ENCODE data around the gene COL10A1. TPM values are rescaled to one million over a fixed set of nuclear protein-coding genes. Genes with fewer than 3 reads are reported as not detected.

Gene COL10A1
- total RNA-seq, 1 donor, result 4.3 TPM

- DNase-seq (ENCODE audit: low read depth), result no peak
- TF ChIP-seq, protein P1, sequence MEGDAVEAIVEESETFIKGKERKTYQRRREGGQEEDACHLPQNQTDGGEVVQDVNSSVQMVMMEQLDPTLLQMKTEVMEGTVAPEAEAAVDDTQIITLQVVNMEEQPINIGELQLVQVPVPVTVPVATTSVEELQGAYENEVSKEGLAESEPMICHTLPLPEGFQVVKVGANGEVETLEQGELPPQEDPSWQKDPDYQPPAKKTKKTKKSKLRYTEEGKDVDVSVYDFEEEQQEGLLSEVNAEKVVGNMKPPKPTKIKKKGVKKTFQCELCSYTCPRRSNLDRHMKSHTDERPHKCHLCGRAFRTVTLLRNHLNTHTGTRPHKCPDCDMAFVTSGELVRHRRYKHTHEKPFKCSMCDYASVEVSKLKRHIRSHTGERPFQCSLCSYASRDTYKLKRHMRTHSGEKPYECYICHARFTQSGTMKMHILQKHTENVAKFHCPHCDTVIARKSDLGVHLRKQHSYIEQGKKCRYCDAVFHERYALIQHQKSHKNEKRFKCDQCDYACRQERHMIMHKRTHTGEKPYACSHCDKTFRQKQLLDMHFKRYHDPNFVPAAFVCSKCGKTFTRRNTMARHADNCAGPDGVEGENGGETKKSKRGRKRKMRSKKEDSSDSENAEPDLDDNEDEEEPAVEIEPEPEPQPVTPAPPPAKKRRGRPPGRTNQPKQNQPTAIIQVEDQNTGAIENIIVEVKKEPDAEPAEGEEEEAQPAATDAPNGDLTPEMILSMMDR (IDR thresholded peaks at IDR 0.05; ENCODE audit: insufficient read depth, low read depth, low read length), result no peak
- no peak overlapping the region for H3K4me3 ChIP-seq (ENCODE audit: low read depth, low read length)
Observed at GRCh38 chr6:116133453-116133852, 7.5 kb upstream of the COL10A1 start.

DNA sequence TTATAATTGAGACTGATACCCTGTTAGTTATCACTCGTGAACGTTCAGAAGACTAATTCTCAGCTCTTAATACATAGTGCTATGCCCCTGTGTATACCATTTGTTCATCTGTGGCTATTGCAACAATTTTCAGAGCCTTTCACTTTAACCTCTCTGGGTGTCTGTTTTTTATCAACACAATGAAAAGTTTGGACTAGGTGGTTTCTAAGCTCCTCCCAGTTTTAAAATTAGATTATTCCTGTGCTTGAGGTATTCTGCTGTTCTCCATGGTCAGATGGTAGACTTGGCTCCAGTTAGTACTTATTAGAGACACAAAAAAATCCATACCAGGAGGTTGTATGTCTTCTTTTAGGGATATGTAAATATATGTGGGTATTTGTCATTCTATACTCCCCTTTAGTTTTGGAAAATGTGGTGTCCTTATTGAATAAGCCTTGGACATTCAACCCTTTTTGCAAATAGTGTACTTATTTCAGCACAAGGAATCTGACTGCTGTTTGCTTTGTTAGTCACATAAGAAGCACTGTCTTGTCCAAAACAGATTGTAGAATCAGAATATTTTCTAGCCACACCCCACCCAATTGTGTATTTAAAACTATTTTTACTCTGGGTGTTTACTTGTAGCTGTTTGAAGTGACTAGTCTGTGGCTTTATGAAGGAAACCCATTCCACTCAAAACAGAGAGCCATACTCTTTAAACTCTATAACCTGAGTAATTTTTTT lies 2.0 kb upstream of the COL10A1 start:
- DNase-seq (ENCODE audit: low read depth), result peak; percentile 28
- H3K4me3 ChIP-seq (ENCODE audit: low read depth, low read length), result no peak overlapping the region
- TF ChIP-seq, protein P1 (IDR thresholded peaks at IDR 0.05; ENCODE audit: insufficient read depth, low read depth, low read length), result no peak

- TF ChIP-seq, protein P1 (IDR thresholded peaks at IDR 0.05; ENCODE audit: insufficient read depth, low read depth, low read length), result no peak
- no peak for DNase-seq (ENCODE audit: low read depth)
- no peak overlapping the region for H3K4me3 ChIP-seq (ENCODE audit: low read depth, low read length)
Observed at GRCh38 chr6:116120430-116120829, 5.5 kb downstream of the COL10A1 start.

DNA sequence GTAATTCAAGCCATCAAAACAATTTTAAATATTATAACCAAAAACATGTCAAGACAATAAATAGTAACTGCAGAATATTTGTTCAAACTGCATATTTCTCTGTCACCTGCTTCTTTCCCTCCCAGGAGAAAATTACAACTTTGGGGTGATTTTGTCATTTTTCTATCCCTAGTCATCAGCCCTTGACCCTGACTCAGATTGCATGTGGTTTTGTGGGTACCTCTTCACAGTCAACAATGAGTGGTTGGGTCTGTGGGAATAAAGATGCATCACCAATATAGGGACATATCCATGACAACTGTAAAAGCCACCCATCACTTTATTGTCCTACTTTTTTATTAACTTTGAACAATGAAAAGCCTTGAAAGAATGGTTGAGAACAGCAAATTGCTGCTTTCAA lies 7.3 kb downstream of the COL10A1 start:
- no peak overlapping the region for H3K4me3 ChIP-seq (ENCODE audit: low read depth, low read length)
- DNase-seq (ENCODE audit: low read depth), result no peak
- TF ChIP-seq, protein P1 (IDR thresholded peaks at IDR 0.05; ENCODE audit: insufficient read depth, low read depth, low read length), result no peak

- TF ChIP-seq, protein P1 (IDR thresholded peaks at IDR 0.05; ENCODE audit: insufficient read depth, low read depth, low read length), result peak; percentile 48
- DNase-seq (ENCODE audit: low read depth), result no peak
Observed at GRCh38 chr6:116115781-116116180, 10.2 kb downstream of the COL10A1 start.

GRCh38 chr6:116113386-116113785 lies 12.5 kb downstream of the COL10A1 start:
- no peak overlapping the region for H3K4me3 ChIP-seq (ENCODE audit: low read depth, low read length)
- DNase-seq (ENCODE audit: low read depth), result no peak
- TF ChIP-seq, protein P1 (IDR thresholded peaks at IDR 0.05; ENCODE audit: insufficient read depth, low read depth, low read length), result no peak

More at GRCh38 chr6:116115781-116116180, 10.2 kb downstream of the COL10A1 start:
- no peak overlapping the region for H3K4me3 ChIP-seq (ENCODE audit: low read depth, low read length)

All from fibroblast of villous mesenchyme (primary cell).